HG02938 (cell line): Measurements from ENCODE around the gene SLC2A6.

Experiments used
- ATAC-seq: cut with Tn5 transposase; IDR thresholded peaks from one replicate; pipeline ENCODE4 v1.9.1; 2021; ENCODE audit warnings: mild to moderate bottlenecking, moderate library complexity; ENCODE audit not compliant: unreplicated experiment

Gene SLC2A6

GRCh38 chr9:133499132-133499891 lies 20.4 kb upstream of the SLC2A6 start:
- no peak for ATAC-seq

- ATAC-seq: no peak
Observed at GRCh38 chr9:133496861-133497842, 18.3 kb upstream of the SLC2A6 start.

DNA sequence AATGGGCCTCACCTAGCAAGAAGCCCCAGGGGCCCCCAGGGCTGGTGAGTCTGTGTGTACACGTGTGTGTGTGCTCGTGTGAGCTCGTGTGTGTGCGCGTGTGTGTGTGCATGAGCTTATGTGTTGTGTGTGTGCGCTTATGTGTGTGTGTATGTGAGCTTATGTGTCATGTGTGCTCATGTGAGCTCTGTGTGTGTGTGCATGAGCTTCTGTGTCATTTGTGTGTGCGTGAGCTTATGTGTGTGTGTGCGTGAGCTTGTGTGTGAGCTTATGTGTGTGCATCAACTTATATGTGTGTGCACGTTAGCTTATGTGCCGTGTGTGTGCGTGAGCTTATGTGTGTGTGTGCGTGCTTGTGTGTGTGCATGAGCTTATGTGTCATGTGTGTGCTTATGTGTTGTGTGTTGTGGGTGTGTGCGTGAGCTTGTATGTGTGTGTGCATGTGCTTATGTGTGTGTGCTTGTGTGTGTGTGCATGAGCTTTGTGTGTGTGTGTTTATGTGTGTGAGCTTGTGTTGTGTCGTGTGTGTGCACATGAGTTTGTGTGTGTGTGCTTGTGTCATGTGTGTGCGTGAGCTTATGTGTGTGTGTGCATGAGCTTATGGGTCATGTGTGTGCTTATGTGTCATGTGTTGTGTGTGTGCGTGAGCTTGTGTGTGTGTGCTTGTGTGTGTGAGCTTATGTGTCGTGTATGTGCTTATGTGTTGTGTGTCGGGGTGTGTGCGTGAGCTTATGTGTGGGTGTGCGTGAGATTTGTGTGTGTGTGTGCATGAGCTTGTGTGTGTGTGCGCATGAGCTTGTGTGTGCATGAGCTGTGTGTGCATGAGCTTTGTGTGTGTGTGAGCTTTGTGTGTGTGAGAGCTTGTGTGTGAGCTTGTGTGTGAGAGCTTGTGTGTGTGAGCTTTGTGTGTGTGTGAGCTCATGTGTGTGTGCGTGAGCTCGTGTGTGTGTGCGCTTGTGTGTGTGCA lies 16.7 kb upstream of the SLC2A6 start:
- no peak for ATAC-seq

DNA sequence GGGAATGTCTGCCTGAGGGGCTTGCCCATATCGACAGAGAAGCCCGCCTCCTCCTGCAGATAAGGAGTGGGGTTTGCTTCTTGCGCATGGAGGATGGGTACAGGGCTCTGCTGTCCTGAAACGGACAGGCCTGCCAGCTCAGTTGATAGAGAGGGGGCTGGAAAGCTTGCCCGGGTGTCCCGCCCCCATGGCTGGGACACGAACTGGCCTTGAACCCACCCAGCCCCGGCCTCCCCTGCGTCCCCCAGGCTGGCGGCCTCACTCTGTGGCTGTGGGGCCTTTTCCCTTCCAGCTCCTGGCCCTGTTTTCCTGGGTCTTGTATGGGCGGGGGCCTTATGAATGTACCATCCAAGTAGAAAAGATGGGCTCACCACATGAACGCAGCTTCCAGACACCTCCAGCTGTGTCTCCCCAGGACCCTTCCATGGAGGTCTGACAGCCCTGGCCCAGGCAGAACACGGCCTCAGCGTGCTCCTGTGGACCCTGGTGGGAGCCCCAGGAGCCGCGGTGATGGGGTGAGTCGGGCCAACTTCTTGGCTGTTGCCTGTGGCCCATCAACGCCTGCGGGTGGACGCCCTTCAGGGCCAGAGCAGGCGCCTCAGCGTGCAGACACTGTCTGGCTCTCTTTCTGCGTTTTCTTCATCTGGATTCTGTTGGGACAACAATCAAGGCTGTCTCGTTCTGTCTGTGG lies 15.9 kb upstream of the SLC2A6 start:
- no peak for ATAC-seq

- ATAC-seq: no peak
Observed at GRCh38 chr9:133493845-133494540, 15.1 kb upstream of the SLC2A6 start.

- ATAC-seq: no peak
Observed at GRCh38 chr9:133493428-133493827, 14.5 kb upstream of the SLC2A6 start.

GRCh38 chr9:133492061-133493021 lies 13.4 kb upstream of the SLC2A6 start:
- ATAC-seq: no peak

DNA sequence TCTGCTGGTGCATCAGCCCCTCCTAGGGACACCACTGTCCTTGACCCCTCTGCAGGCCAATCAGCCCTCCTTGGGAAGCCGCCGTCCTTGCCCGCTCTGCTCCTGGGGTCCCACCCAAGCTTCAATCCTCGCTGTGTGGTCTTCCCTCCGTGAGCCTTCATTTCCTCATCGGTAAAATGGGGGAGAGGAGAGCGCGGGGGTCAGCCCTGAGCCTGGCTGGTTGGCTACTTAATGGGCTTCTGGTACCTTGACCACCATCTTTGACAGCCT lies 12.7 kb upstream of the SLC2A6 start:
- no peak for ATAC-seq

- no peak for ATAC-seq
Observed at GRCh38 chr9:133490865-133491655, 12.2 kb upstream of the SLC2A6 start.

- ATAC-seq: no peak
Observed at GRCh38 chr9:133490201-133490681, 11.3 kb upstream of the SLC2A6 start.

DNA sequence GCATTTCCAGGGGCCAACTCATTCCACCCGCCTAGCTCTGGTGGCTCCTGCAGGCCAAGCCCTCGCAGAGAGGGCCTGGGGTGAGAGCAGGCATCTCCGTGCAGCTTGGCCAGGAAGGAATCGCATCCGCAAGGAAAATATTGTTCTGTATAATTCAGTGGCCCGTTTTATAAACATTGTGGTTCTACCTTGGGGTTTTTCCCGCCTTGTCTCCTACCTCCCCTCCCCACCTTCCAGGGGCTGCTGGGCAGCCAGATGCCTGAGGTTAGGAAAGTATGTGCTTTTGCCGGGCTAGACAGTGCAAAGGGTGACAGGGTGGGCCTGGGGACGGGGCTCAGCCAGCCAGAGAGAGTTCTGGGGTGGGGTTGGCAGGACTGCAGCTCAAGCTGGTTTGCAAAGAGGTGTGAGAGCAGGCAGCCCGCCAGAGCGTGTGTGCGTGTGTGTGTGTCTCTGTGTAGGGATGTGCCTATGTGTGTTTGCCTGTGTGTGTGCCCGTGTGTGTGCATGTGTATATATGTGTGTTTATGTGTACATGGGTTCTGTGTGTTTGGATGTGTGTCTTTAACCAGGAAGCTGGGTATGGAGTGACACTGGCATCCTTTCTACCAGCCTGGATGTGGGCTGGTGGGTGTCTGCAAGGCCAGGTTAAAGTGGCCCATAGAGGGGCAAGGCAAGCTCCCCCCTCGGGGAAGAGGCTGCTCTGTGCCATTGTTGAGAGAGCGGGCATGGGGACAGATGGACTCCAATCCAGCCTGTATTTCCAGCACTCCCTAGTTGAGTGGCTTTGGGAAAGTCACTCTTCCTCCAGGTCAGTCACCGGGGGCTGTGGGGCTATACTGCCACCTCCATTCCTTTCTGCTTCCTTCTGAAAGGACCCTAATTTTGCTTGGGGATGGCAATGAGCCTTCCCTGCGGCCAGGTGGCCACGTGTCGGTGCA lies 10.6 kb upstream of the SLC2A6 start:
- no peak for ATAC-seq

DNA sequence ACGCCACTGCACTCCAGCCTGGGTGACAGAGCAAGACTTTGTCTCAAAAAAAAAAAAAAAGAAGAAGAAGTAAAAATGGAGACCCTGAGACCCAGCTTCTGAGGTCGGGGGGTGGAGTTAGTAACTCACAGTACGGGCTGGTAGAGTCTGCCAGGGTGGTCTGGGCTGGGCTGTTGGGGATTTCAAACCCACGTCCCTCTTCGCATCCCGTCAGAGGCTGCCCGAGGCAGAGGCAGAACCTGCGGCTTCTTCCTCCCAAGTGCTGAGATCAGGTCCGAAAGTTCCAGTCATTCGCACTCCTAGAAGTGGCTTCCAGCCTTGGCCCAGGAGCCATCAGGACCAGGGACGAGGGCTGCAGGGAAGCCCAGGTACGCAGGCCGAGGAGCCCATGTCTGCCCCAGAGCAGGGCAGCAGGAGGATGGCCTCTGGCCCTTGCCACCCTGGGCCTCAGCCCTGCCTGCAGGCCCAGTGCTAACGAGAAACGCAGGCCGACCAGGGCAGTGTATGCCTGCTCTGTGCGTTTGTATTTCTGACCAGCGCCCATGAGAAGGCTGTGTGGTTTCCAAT lies 9.9 kb upstream of the SLC2A6 start:
- no peak for ATAC-seq

- no peak for ATAC-seq
Observed at GRCh38 chr9:133487331-133487725, 8.4 kb upstream of the SLC2A6 start.

- ATAC-seq: no peak
Observed at GRCh38 chr9:133485531-133486260, 6.8 kb upstream of the SLC2A6 start.

GRCh38 chr9:133484671-133485437 lies 6.0 kb upstream of the SLC2A6 start:
- no peak for ATAC-seq
